ENCODE data around the gene ARMC9. TPM values are rescaled to one million over a fixed set of nuclear protein-coding genes. Genes with fewer than 3 reads are reported as not detected.

The ARMC9 gene
- total and polyA plus RNA-seq, 7 donors, result 1.4 to 18.4 (median 2.2) TPM

DNA sequence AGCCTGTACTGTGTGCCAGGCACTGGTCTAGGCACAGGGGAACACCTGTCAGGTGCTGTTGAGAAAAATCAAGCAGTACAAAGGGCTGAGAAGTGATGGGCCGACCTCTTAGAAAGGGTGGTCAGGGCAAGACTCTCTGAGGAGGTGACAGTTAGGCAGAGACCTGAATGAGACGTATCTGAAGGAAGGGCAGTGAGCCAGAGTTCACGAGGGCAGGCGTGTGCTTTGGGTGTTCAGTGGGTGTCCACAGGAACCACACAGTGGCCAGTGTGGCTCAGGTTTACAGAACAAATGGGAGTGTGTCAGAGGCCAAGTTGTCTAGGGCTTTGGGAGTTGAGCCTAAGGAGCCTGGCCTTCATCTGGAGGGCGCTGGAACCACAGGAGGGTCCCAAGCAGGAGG, 6.2 kb downstream of the ARMC9 start:
- Histone ChIP-seq H3K27ac (no peak overlapping the region), H3K36me3 (ENCODE audit: insufficient read depth in 1 of 2, low read depth in 1 of 2) (no peaks in the 10 kb centered on the region), H3K4me1 (no peaks in the 10 kb centered on the region), H3K4me3 (no peak overlapping the region), H3K27me3 (ENCODE audit: insufficient read depth in 3 of 3, low read length in 2 of 3) (no peaks in the 10 kb centered on the region), H3K9me3 (no peaks in the 10 kb centered on the region)
- 90 to 93% (median 92%) methylated on average over 5 of the region's 5 CpGs for WGBS, 3 donors
- DNase-seq (no peak), ATAC-seq (no peak)
- TF ChIP-seq, protein P1, sequence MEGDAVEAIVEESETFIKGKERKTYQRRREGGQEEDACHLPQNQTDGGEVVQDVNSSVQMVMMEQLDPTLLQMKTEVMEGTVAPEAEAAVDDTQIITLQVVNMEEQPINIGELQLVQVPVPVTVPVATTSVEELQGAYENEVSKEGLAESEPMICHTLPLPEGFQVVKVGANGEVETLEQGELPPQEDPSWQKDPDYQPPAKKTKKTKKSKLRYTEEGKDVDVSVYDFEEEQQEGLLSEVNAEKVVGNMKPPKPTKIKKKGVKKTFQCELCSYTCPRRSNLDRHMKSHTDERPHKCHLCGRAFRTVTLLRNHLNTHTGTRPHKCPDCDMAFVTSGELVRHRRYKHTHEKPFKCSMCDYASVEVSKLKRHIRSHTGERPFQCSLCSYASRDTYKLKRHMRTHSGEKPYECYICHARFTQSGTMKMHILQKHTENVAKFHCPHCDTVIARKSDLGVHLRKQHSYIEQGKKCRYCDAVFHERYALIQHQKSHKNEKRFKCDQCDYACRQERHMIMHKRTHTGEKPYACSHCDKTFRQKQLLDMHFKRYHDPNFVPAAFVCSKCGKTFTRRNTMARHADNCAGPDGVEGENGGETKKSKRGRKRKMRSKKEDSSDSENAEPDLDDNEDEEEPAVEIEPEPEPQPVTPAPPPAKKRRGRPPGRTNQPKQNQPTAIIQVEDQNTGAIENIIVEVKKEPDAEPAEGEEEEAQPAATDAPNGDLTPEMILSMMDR (IDR thresholded peaks at IDR 0.05), result no peak
- intact Hi-C loops (cut with DNase I), result no loop called here

DNA sequence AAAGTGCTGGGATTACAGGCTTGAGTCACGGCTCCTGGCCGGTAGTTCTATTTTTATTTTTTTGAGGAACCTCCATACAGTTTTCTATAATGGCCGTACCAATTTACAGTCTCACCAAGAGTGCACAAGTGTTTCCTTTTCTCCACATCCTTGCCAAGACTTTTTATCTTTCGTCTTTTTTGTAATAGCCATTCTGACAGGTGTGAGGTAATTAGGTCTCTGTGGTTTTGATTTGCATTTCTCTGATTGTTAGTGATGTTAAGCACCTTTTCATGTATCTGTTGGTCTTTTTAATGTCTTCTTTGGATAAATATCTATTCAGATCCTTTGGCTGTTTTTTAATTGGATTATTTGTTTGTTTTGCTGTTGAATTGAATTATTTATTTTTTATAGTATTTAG, 9.3 kb downstream of the ARMC9 start:
- DNase-seq (no peak), ATAC-seq (no peak)
- Histone ChIP-seq H3K27ac (no peak overlapping the region), H3K4me1 (peaks cover 16% of the 10 kb centered on the region), H3K4me3 (no peak overlapping the region), H3K27me3 (ENCODE audit: insufficient read depth in 3 of 3, low read length in 2 of 3) (no peaks in the 10 kb centered on the region), H3K9me3 (no peaks in the 10 kb centered on the region), H3K36me3 (ENCODE audit: insufficient read depth in 1 of 2, low read depth in 1 of 2) (no peaks in the 10 kb centered on the region)
- intact Hi-C loops (cut with DNase I), result no loop called here
- TF ChIP-seq, protein P1 (IDR thresholded peaks at IDR 0.05), result no peak
- 52 to 74% (median 54%) methylated on average over 4 of the region's 4 CpGs for WGBS, 3 donors

DNA sequence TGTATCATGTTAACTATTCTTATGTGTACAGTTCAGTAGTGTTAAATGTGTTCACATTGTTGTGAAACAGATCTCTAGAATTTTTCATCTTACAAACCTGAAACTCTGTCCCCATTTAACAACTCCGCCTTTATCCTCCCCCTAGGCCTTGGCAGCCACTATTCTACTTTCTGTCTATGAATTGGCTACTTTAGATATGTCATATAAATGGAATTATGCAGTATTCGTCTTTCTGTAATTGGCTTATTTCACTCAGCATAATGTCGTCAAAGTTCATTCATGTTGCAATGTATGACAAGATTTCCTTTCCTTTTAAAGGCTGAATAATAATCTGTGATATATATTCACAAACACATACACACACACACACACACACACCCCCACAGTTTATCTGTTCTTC, 12.4 kb downstream of the ARMC9 start:
- Histone ChIP-seq H3K9me3 (no peaks in the 10 kb centered on the region), H3K27ac (no peak overlapping the region), H3K27me3 (ENCODE audit: insufficient read depth in 3 of 3, low read length in 2 of 3) (no peaks in the 10 kb centered on the region), H3K4me3 (no peak overlapping the region), H3K36me3 (ENCODE audit: insufficient read depth in 1 of 2, low read depth in 1 of 2) (no peaks in the 10 kb centered on the region), H3K4me1 (peaks cover 20% of the 10 kb centered on the region)
- TF ChIP-seq, protein P1 (IDR thresholded peaks at IDR 0.05), result no peak
- ATAC-seq (no peak), DNase-seq (no peak)
- WGBS, 3 donors, result 76 to 89% (median 86%) methylated on average over 3 of the region's 3 CpGs
- intact Hi-C loops (cut with DNase I), result no loop called here

DNA sequence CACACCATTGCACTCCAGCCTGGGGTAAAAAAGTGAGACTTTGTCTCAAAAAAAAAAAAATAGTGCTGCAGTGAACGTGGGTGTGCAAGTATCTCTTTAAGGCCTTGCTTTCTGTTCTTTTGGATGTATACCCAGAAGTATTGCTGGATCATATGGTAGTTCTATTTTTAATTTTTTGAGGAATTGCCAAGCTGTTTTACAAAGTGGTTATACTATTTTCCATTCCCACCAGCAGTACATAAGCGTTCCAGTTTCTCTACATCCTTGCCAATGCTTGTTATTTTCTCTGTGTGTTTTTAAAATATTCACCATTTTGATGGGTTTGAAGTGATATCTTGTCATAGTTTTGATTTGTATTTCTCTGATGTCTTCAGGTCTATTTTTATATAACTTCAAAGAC, 13.1 kb downstream of the ARMC9 start:
- ATAC-seq (peak in 2 of 4 donors; percentile 23 to 58), DNase-seq (no peak)
- H3K9me3 ChIP-seq, result no peaks in the 10 kb centered on the region
- H3K4me1 ChIP-seq, result peaks cover 20% of the 10 kb centered on the region
- no peaks in the 10 kb centered on the region for H3K27me3 ChIP-seq (ENCODE audit: insufficient read depth in 3 of 3, low read length in 2 of 3)
- no peak overlapping the region for H3K4me3 ChIP-seq
- H3K27ac ChIP-seq, result peak overlapping the region; percentile 79
- WGBS, 3 donors, result 24 to 34% (median 29%) methylated on average over 2 of the region's 2 CpGs
- no peaks in the 10 kb centered on the region for H3K36me3 ChIP-seq (ENCODE audit: insufficient read depth in 1 of 2, low read depth in 1 of 2)
- TF ChIP-seq, protein P1 (IDR thresholded peaks at IDR 0.05), result no peak
- intact Hi-C loops (cut with DNase I), result no loop called here

DNA sequence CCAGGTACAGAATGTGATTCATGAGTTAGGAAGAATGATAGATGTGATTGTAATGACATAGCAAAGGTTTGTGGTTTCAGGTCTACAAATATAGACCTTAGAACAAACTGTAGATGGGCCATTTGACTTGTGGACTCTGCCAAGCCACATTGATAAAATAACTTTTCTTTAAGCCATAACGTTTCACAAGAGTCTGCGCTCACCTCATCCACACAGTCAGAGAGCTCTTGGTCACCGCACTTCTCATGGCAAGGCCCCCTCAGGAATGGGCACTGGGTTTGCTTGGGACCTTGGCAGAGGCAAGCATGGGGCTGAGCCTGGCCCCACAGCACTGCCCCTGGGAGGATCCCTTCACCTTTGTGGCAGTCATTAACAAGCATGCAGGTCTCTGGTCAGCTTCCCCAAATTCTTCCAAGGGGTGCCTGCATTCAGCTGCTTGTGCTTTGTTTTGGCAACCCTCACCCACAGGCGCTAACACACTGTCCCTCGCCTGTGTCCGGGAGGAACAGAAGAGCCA, 14.0 kb downstream of the ARMC9 start:
- peak; percentile 90 to 95 (median 90) for ATAC-seq
- peaks cover 20% of the 10 kb centered on the region for H3K4me1 ChIP-seq
- DNase-seq, result peak in 1 of 2 donors; percentile 31
- 26 to 52% (median 50%) methylated on average over 6 of the region's 6 CpGs for WGBS, 3 donors
- TF ChIP-seq, protein P1 (IDR thresholded peaks at IDR 0.05), result no peak
- H3K36me3 ChIP-seq (ENCODE audit: insufficient read depth in 1 of 2, low read depth in 1 of 2), result no peaks in the 10 kb centered on the region
- H3K9me3 ChIP-seq, result no peaks in the 10 kb centered on the region
- intact Hi-C loops (cut with DNase I), result no loop called here
- peak overlapping the region; percentile 79 for H3K27ac ChIP-seq
- no peak overlapping the region for H3K4me3 ChIP-seq
- no peaks in the 10 kb centered on the region for H3K27me3 ChIP-seq (ENCODE audit: insufficient read depth in 3 of 3, low read length in 2 of 3)

All from psoas muscle (tissue), 8 donors.